ENCODE measurements around the gene KRT2. TPM values are rescaled to one million over a fixed set of nuclear protein-coding genes. Genes with fewer than 3 reads are reported as not detected.

The KRT2 gene
- not detected for total RNA-seq
- polyA plus RNA-seq, result not detected
- long read RNA-seq, donor 1, result 0 reads
- long read RNA-seq, donor 2, result 0 reads

DNA sequence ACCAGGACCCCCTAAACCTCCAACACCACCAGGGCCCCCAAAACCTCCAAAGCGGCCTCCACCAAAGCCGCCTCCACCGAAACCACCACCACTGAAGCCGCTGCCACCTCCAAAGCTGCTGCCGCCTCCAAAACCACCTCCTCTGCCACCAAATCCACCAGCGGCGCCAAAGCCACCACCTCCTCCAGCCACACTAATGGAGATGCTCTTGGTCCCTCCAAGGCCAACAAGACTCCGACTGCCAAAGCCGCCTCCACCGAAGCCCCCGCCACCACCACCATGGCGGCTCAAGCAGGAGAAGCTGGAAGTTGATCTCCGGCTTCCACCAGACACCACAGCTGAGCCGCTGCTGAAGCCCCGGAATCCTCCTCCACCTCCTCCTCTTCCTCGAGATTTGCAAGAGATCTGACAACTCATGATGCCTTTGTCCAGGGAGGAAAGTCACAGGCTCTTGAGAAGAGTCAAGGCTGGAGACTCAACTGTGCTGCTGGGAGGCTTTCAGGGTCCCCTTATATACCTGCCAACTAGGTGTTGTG is at the start of gene KRT2:
TSS of gene KRT2 (minus strand) at position 486 of the 536 bp plus-strand sequence. CDS start at position 417, 69 bp downstream.
- intact Hi-C loops (cut with DNase I), result no loop called here
- no peaks in the 10 kb centered on the region for H3K4me1 ChIP-seq
- no peak for DNase-seq
- H3K9me3 ChIP-seq, result no peaks in the 10 kb centered on the region
- H3K4me3 ChIP-seq, result no peak within 1 kb of the TSS
- no peak within 1 kb of the TSS for H3K27ac ChIP-seq
- H3K27me3 ChIP-seq (ENCODE audit: insufficient read depth in 3 of 3, low read length in 2 of 3), result peaks cover 3 to 11% (median 7%) of the 10 kb centered on the region in 3 donors
- no peaks in the 10 kb centered on the region for H3K36me3 ChIP-seq (ENCODE audit: insufficient read depth in 1 of 2, low read depth in 1 of 2)
- TF ChIP-seq, protein P1, sequence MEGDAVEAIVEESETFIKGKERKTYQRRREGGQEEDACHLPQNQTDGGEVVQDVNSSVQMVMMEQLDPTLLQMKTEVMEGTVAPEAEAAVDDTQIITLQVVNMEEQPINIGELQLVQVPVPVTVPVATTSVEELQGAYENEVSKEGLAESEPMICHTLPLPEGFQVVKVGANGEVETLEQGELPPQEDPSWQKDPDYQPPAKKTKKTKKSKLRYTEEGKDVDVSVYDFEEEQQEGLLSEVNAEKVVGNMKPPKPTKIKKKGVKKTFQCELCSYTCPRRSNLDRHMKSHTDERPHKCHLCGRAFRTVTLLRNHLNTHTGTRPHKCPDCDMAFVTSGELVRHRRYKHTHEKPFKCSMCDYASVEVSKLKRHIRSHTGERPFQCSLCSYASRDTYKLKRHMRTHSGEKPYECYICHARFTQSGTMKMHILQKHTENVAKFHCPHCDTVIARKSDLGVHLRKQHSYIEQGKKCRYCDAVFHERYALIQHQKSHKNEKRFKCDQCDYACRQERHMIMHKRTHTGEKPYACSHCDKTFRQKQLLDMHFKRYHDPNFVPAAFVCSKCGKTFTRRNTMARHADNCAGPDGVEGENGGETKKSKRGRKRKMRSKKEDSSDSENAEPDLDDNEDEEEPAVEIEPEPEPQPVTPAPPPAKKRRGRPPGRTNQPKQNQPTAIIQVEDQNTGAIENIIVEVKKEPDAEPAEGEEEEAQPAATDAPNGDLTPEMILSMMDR (IDR thresholded peaks at IDR 0.05), result no peak
- ATAC-seq, result no peak
- WGBS, 3 donors, result 95 to 98% (median 97%) methylated on average over 16 of the region's 16 CpGs

DNA sequence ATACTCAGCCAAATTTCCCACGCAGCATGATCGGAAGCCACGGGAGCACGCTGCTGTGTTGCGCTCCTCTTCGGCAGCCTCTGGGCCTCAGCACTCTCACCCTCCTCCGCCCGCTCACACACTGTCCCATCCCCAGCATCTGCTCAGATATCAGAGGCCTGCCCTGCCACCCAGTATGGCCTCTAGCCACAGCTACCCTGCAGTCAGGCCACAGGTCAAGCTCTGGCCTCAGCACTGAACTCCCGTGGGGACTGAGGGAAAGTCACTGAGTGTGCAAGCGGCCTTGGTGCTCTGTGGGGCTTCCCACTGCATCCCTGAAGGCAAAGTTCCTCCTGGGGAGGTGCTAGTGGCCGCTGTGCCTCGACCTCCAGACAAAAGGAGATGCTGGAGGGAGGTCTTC is 49.3 kb upstream of the KRT2 start:
- Histone ChIP-seq H3K27me3 (ENCODE audit: insufficient read depth in 3 of 3, low read length in 2 of 3) (peaks cover 0 to 19% (median 0%) of the 10 kb centered on the region in 3 donors), H3K4me3 (no peak overlapping the region), H3K36me3 (ENCODE audit: insufficient read depth in 1 of 2, low read depth in 1 of 2) (no peaks in the 10 kb centered on the region), H3K9me3 (no peaks in the 10 kb centered on the region), H3K27ac (no peak overlapping the region), H3K4me1 (no peaks in the 10 kb centered on the region)
- 70 to 78% (median 71%) methylated on average over 12 of the region's 12 CpGs for WGBS, 3 donors
- ATAC-seq, result no peak
- TF ChIP-seq, protein P1 (IDR thresholded peaks at IDR 0.05), result no peak
- intact Hi-C loops (cut with DNase I), result no loop called here
- DNase-seq, result no peak

DNA sequence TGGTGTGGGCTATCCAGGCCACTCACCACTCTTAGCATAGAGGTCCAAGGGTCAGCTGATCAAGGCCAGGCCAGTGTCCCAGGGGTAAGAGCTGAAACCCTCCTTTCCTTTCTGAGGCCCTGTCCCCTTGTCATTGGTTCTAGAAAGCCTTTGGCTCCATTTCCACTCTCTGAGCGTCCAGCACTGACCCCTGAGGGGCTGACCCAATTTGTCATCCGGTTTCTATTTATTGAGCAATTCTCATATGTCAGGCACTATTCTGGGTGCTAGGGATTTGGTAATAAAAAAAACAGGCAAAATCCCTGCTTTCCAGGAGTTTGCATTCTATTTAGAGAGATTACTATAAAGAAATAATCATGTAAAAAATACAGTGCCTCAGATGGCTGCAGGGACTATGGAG is 47.9 kb upstream of the KRT2 start:
- H3K4me3 ChIP-seq, result no peak overlapping the region
- no peaks in the 10 kb centered on the region for H3K9me3 ChIP-seq
- ATAC-seq (peak in 2 of 4 donors; percentile 21 to 32), DNase-seq (no peak)
- TF ChIP-seq, protein P1 (IDR thresholded peaks at IDR 0.05), result no peak
- H3K36me3 ChIP-seq (ENCODE audit: insufficient read depth in 1 of 2, low read depth in 1 of 2), result no peaks in the 10 kb centered on the region
- intact Hi-C loops (cut with DNase I), result no loop called here
- H3K27me3 ChIP-seq (ENCODE audit: insufficient read depth in 3 of 3, low read length in 2 of 3), result peaks cover 0 to 21% (median 0%) of the 10 kb centered on the region in 3 donors
- H3K27ac ChIP-seq, result no peak overlapping the region
- H3K4me1 ChIP-seq, result no peaks in the 10 kb centered on the region
- WGBS, 3 donors, result 52 to 57% (median 53%) methylated on average over 2 of the region's 2 CpGs

DNA sequence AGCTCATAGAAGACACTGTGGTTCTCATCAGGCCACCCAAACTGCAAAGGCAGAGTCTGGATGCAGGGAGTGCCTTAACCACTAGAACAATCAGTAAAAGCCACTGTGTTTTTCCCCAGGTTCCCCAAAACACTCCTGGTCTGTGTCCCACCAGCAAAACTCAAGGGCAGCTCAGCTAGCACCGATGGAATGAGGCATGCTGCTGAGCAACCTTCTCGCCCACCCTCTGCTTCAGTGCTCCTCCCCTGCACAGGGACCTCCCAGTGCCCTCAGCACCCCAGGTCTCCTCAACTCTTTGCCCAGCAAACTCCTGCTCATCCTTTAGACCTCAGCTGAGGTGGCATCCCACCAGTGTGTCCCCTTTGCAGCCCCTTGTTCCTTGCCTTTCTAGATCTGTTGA is 47.4 kb upstream of the KRT2 start:
- TF ChIP-seq, protein P1 (IDR thresholded peaks at IDR 0.05), result no peak
- DNase-seq (no peak), ATAC-seq (no peak)
- intact Hi-C loops (cut with DNase I), result no loop called here
- Histone ChIP-seq H3K4me1 (no peaks in the 10 kb centered on the region), H3K9me3 (no peaks in the 10 kb centered on the region), H3K27ac (no peak overlapping the region), H3K4me3 (no peak overlapping the region), H3K27me3 (ENCODE audit: insufficient read depth in 3 of 3, low read length in 2 of 3) (peaks cover 0 to 19% (median 0%) of the 10 kb centered on the region in 3 donors), H3K36me3 (ENCODE audit: insufficient read depth in 1 of 2, low read depth in 1 of 2) (no peaks in the 10 kb centered on the region)
- WGBS, 3 donors, result 78 to 83% (median 79%) methylated on average over 2 of the region's 2 CpGs
